Transverse colon (tissue), 4 donors: Measurements from ENCODE around the gene WDR91. TPM values are rescaled to one million over a fixed set of nuclear protein-coding genes. Genes with fewer than 3 reads are reported as not detected.

ENCODE experiments used
- DNase-seq: peaks from one replicate; pipeline ENCODE4 v3.0.0-alpha.2; 2019
- H3K27ac ChIP-seq, 4 donors: fragments of 200-600 bp; sonication (generic); 2 replicates each; pipeline ENCODE4 v1.5.1; 2016 to 2018; ENCODE audit warnings: inconsistent platforms in 4 of 4
- H3K27me3 ChIP-seq: fragments of 200-600 bp; sonication (generic); 2 replicates; pipeline ENCODE4 v1.5.1; 2017; ENCODE audit warnings: inconsistent platforms
- H3K36me3 ChIP-seq, 4 donors: fragments of 200-600 bp; sonication (generic); 2 replicates each; pipeline ENCODE4 v1.5.1; 2017 to 2019; ENCODE audit warnings: inconsistent platforms in 4 of 4
- H3K4me1 ChIP-seq, 4 donors: fragments of 200-600 bp; sonication (generic); 2 replicates each; pipeline ENCODE4 v1.5.1; 2017 to 2020; ENCODE audit warnings: inconsistent platforms in 4 of 4
- H3K4me3 ChIP-seq, 4 donors: fragments of 200-600 bp; sonication (generic); 1 replicate in 1 of 4; 2 replicates in 3 of 4; pipeline versions ENCODE4 v1.5.1 to v1.6.1; 2017 to 2019; ENCODE audit warnings: inconsistent platforms in 4 of 4
- H3K9me3 ChIP-seq, 2 donors: fragments of 200-600 bp; sonication (generic); 2 replicates each; pipeline ENCODE4 v1.5.1; 2017 to 2019; ENCODE audit warnings: inconsistent platforms in 2 of 2
- CTCF ChIP-seq, 5 experiments: fragments of 200-600 bp in 3 of 5; fragments of 450-650 bp in 2 of 5; sonication (generic) in 3 of 5; IDR thresholded peaks; 1 replicate in 2 of 5; 2 replicates in 3 of 5; pipeline ENCODE4 v1.5.1; 2016 to 2017; ENCODE audit warnings: antibody characterized with exemption in 5 of 5, inconsistent platforms in 3 of 5, mild to moderate bottlenecking in 2 of 5, moderate library complexity in 1 of 5
- EP300 ChIP-seq: sonication (generic); formaldehyde crosslinking; IDR thresholded peaks from one replicate; pipeline ENCODE4 v1.6.1; 2017; ENCODE audit warnings: antibody characterized with exemption, low read depth
- POLR2A ChIP-seq: fragments of 450-650 bp; IDR thresholded peaks from one replicate; pipeline ENCODE4 v1.6.1; 2016; ENCODE audit warnings: antibody characterized with exemption, mild to moderate bottlenecking, moderate library complexity
- POLR2AphosphoS5 ChIP-seq, 3 donors: sonication (generic); formaldehyde crosslinking; IDR thresholded peaks; one replicate each; pipeline ENCODE4 v1.6.1; 2016; ENCODE audit warnings: antibody characterized with exemption in 3 of 3
- WGBS, 2 donors: methylation state at CpG; one replicate each; pipeline ENCODE4 v1.1.5; 2018; ENCODE audit warnings: low coverage in 1 of 2; 5-methylcytosine and 5-hydroxymethylcytosine counted together
- in situ Hi-C, 4 donors: fragments of 200-750 bp; cut with MboI; loops; one replicate each; pipeline versions ENCODE4 v1.15.0 to v1.15.1; 2017; ENCODE audit warnings: low sequenced_read_pairs in 3 of 4, low pct_ligation_motif_present in 1 of 4, low pct_unique_long_range_greater_than_20kb in 1 of 4
- intact Hi-C: fragments of 100-400 bp; cut with DNase I; formaldehyde crosslinking; loops from one replicate; pipeline ENCODE4 v1.15.1; 2023; ENCODE audit warnings: low total_unique reads
- total RNA-seq, 4 donors: library from RNA; depleted of rRNA; stranded (reverse); fragments of >200 nt; gene quantifications; one replicate each; pipeline ENCODE4 v1.1.0, GENCODE V29; 2016

The WDR91 gene
- total RNA-seq, 4 donors from 2014 or later = 6.7 to 19.9 (median 12.6) TPM

GRCh38 chr7:135208102-135208793, 3.1 kb downstream of the WDR91 start:
- intact Hi-C loops = no loop called here

GRCh38 chr7:135207406-135208101, 3.8 kb downstream of the WDR91 start:
- WGBS, 2 donors = 88 to 90% methylated on average over 2 to 8 of the region's 8 CpGs
- H3K27ac ChIP-seq = no peak overlapping the region
- in situ Hi-C loops = no loop called here

More at GRCh38 chr7:135208102-135208793, 3.1 kb downstream of the WDR91 start:
- in situ Hi-C loops = no loop called here
- Histone ChIP-seq H3K4me1 (peaks cover 0 to 15% (median 8%) of the 10 kb centered on the region in 4 donors), H3K27me3 (no peaks in the 10 kb centered on the region), H3K36me3 (peaks cover 0 to 9% (median 0%) of the 10 kb centered on the region in 4 donors), H3K9me3 (no peaks in the 10 kb centered on the region), H3K4me3 (no peak overlapping the region), H3K27ac (no peak overlapping the region)
- 80 to 100% methylated on average over 1 to 6 of the region's 6 CpGs for WGBS, 2 donors
- DNase-seq = no peak
- TF ChIP-seq CTCF (IDR thresholded peaks at IDR 0.05) (no peak), EP300 (no peak)

GRCh38 chr7:135206941-135207391, 4.4 kb downstream of the WDR91 start:
- TF ChIP-seq CTCF (IDR thresholded peaks at IDR 0.05) (no peak), POLR2A (no peak), POLR2AphosphoS5 (IDR thresholded peaks at IDR 0.05) (no peak), EP300 (no peak)
- Histone ChIP-seq H3K36me3 (peaks cover 0 to 9% (median 1%) of the 10 kb centered on the region in 4 donors), H3K4me3 (no peak overlapping the region), H3K4me1 (peaks cover 0 to 13% (median 8%) of the 10 kb centered on the region in 4 donors), H3K27ac (no peak overlapping the region), H3K27me3 (no peaks in the 10 kb centered on the region), H3K9me3 (no peaks in the 10 kb centered on the region)
- WGBS, 2 donors = 74 to 96% methylated on average over 5 to 7 of the region's 7 CpGs
- intact Hi-C loops = no loop called here
- DNase-seq = no peak
- in situ Hi-C loops = no loop called here

More at GRCh38 chr7:135207406-135208101, 3.8 kb downstream of the WDR91 start:
- Histone ChIP-seq H3K9me3 (no peaks in the 10 kb centered on the region), H3K27me3 (no peaks in the 10 kb centered on the region), H3K4me1 (peaks cover 0 to 15% (median 8%) of the 10 kb centered on the region in 4 donors), H3K4me3 (no peak overlapping the region), H3K36me3 (peaks cover 0 to 9% (median 1%) of the 10 kb centered on the region in 4 donors)
- intact Hi-C loops = no loop called here
- no peak for DNase-seq
- TF ChIP-seq POLR2A (no peak), POLR2AphosphoS5 (IDR thresholded peaks at IDR 0.05) (no peak), EP300 (no peak), CTCF (IDR thresholded peaks at IDR 0.05) (no peak)

GRCh38 chr7:135205850-135206249, 5.5 kb downstream of the WDR91 start:
- Histone ChIP-seq H3K27ac (no peak overlapping the region), H3K27me3 (no peaks in the 10 kb centered on the region), H3K4me1 (peaks cover 0 to 10% (median 8%) of the 10 kb centered on the region in 4 donors), H3K36me3 (peaks cover 0 to 9% (median 1%) of the 10 kb centered on the region in 4 donors), H3K9me3 (no peaks in the 10 kb centered on the region), H3K4me3 (no peak overlapping the region)
- 97% methylated on average over 8 of the region's 8 CpGs; no CpG with 5 or more reads in 1 of the 2 donors for WGBS, 2 donors
- in situ Hi-C loops = no loop called here
- intact Hi-C loops = no loop called here
- TF ChIP-seq POLR2A (no peak), POLR2AphosphoS5 (IDR thresholded peaks at IDR 0.05) (no peak), CTCF (IDR thresholded peaks at IDR 0.05) (no peak), EP300 (no peak)
- no peak for DNase-seq
